Embryonic facial prominence (tissue), 1 donor: Measurements from ENCODE around the gene NPRL2.

Experiments used
- DNase-seq: peaks from one replicate; pipeline ENCODE4 v3.0.0-alpha.2; 2016; ENCODE audit errors: extremely low spot score

Gene NPRL2

GRCh38 chr3:50304601-50305000, 46.0 kb downstream of the NPRL2 start:
- DNase-seq = no peak

DNA sequence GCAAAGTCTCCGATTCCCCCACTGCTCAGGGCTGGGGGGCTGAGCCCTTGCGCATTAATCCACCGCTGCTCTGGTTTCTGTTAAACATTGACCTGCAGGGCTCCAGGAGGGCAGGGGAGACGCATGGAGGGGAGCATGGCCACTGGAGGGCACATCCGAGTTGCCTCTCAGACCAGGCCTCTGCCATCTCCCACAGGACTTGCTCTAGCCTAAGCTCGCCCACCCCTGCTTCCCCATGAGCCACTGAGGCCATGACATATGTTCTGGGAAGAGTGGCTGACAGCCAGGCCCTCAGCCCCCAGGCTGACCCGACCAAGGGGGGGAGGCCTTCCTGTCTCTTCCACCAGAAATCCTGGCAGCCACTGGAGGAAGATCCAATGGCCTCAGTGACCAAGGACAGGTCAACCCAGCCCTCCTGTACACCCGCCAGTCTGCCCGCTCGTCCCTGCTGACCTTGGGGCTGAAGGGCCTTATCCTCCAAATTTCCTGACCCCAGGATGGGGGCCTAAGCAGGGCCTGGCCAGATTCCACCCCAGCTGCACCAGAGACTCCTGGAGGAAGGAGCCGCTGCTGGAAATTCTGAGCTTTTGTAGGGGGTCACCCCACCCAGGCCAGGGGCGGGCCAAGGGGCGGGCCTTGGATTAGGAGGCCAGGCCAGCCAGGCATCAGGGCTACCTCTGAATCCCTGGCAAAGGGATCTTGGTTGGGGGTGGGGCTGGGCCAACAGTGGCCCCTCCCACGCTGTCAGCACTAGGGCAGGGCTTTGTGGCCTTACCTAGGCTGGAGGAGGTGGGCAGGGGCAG, 47.4 kb downstream of the NPRL2 start, which contains the start of gene HYAL1:
Gene HYAL1, minus strand, starts transcription at position 562 of the 803 bp plus-strand sequence. CDS start 618 bp downstream, outside the sequence.
- no peak for DNase-seq

DNA sequence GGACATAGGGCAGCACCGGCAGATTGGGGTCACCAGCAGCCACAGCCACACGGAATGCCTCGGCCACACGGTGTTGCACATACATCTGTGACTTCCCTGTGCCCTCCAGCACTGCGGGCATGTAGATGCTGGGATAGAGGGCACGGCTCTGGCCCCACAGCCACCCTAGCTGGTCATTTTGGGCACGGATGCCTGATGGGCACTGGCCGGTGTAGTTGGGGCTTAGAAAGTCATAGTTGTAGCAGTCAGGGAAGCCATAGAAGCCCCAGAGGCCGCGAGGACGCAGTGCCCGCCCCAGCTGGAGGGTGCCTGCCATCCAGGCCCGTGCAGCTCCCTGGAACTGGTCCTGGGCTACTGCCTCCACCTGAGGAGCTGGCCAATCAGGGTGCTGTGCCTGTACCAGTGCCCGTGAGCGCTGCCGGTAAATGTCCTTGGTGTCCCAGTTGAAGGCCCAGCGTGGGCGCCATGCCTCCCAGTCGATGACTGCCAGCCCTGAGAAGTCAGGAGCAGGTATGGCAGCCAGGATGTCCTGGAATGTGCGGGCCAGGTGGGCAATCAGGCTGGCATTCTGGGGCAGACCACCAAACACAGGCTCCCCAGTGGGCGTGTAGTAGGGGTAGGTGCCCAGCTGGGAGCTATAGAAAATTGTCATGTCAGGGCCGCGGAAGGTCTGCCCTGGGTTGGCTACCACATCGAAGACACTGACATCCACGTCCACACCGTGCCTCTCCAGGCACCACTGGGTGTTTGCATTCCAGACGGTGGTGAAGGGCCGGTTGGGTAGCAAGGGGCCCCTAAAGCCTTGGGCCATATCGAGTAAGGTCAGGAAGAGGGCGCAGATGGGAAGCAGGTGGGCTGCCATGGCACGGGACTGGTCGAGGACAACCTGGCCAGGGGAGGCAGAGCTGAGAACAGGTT, 48.2 kb downstream of the NPRL2 start:
- no peak for DNase-seq

DNA sequence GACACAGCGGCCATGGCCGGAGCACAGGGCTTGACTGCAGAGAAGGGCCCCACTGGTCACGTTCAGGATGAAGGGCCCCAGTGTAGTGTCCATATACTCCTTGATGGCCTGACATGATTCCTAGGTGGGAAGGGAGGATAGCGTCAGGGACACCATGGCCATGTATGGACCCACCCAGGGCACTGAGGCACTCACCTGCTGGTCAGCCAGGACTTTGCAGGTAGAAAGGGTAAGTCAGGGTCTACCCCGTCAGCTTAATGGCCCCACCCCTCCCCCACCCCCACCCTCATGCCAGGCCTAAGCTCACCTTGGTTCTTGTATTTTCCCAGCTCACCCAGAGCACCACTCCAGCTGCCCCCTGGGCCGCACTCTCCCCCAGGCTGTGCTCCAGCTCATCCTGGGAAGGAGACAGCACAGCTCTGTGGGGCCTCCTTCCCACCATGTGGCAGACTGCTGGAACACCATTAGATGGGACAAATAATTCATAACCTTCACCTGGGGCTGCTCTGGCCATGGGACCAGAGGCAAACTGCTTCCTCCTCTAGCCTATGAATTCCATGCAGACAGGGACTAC, 49.8 kb downstream of the NPRL2 start:
- no peak for DNase-seq

- DNase-seq = peak; percentile 6
These were observed 50.5 kb downstream of the NPRL2 start for GRCh38 chr3:50299929-50300680.

DNA sequence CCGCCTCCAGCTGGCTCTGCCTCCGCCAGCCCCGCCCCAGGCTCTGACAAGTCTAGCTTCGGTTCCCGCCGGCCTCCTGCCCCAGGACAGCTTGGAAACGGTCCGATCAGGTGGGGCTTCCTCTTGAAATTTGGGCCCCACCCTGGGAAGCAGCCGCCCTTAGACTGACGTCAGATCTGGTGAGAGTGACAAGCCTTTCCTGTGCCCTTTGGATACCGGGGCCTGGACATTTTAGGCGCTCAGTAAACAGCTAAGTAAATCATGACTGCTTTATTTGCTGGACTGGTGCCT, 51.0 kb downstream of the NPRL2 start:
- no peak for DNase-seq

DNA sequence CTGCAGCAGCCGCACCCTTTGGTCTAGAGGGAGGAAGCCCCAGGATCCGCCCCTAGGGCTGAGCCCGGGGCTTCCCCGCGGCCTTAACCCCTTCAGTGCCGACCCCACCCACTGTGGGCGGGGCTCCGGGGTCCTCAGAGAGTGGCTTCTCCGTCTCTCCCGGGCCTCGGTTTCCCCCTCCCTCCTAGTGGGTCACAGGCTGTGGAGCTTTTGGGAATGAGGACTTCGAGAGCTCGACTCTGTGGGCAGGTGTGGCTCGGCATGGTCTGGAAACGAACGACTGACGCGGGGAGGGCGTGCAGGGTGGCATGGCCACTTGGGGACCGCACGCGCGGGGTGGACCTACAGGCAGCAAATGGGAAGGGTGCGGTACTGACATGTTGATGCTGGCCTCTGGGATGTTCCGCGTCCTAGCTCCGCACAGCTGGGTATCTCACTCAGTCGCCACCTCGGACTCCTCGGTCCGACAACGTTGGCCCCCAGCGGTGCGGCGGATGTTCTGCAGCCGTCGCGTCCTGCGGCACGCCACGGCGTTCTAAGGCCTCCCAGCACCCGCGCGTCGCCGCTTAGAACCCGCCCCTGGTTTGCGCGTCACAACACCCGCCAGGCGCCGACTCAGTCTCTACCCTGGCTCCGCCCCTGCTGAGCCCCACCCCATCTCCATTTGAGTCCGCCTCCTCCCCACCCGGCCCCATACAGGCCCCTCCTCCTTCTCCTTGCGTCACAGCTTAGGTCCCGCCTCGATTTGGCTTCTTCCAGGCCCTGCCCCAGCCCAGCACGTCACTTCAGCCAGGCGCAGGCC, 51.5 kb downstream of the NPRL2 start, which contains the start of the genes HYAL3 and NAA80:
Gene HYAL3, minus strand, starts transcription at position 570 of the 802 bp plus-strand sequence. CDS start 3,803 bp downstream, outside the sequence.
Gene NAA80, minus strand, starts transcription at position 570 of the 802 bp plus-strand sequence. CDS start 1,942 bp downstream, outside the sequence.
- DNase-seq = peak; percentile 99

- DNase-seq = peak; percentile 5
These were observed 52.5 kb downstream of the NPRL2 start for GRCh38 chr3:50297896-50298725.

DNA sequence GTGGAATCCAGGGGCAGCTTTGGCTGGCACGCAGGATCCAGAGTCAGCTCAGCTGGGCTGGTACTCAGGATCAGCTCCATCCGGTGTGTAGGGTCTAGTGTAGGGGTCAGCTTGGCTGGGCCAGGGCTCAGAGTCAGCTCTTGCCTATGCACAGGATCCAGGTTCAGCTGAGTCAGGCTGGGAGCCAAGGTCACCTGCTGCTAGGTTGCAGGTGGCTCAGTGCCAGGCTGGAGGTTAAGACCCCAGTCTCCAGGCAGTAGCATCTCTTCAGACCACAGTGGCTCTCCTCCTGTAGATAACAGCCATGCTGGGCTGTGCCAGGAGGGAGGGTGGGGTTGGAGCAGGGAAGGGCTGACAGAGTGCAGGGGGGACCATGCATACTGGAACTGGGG, 53.2 kb downstream of the NPRL2 start:
- peak; percentile 4 for DNase-seq
